Measurements from ENCODE around the gene ZNF689.
"Not testable (repeated sequence)": the region's sequence is repeated elsewhere in the genome, so short reads cannot be mapped to it uniquely, and the experiment has no call there.

Gene ZNF689

GRCh38 chr16:30601966-30602365 is 8.2 kb downstream of the ZNF689 start:
- ChIA-PET POLR2A (interaction anchor here (1.4 kb wide), 1 partner anchor 12 kb away, joined by 6 read pairs; no protein-coding TSS in a partner anchor), CTCF (interaction anchor here (0.7 to 8.0 kb wide), 10 partner anchors 9 to 151 kb away, joined by 3 to 78 read pairs (median 4); partner anchors contain the start of genes ZNF747 and ZNF785)
- DNase-seq = peak in 1 of 3 donors; percentile 20
- no peaks in the 10 kb centered on the region for H3K9me3 ChIP-seq (ENCODE audit: control extremely low read depth in 1 of 5, control insufficient read depth in 4 of 5, insufficient read depth in 2 of 5, low read depth in 1 of 5, low read length in 4 of 5)
- 75% methylated on average over 2 of the region's 4 CpGs for WGBS (ENCODE audit: insufficient coverage)
- H3K4me3 ChIP-seq (ENCODE audit: control insufficient read depth in 1 of 7, extremely low read depth in 1 of 7, insufficient read depth in 4 of 7, low read depth in 2 of 7, low read length in 6 of 7) = no peak overlapping the region
- no peak overlapping the region for H3K27ac ChIP-seq (ENCODE audit: insufficient read depth in 1 of 2, low read depth in 1 of 2, low read length in 2 of 2, poor library complexity in 1 of 2, severe bottlenecking in 2 of 2)
- H3K27me3 ChIP-seq (replicated peaks in 2 of 5; ENCODE audit: control insufficient read depth in 4 of 5, insufficient read depth in 5 of 5, low read length in 4 of 5) = no peaks in the 10 kb centered on the region
- H3K4me1 ChIP-seq (ENCODE audit: control extremely low read depth in 1 of 4, control insufficient read depth in 4 of 4, insufficient read depth in 4 of 4, low read length in 3 of 4) = peaks cover 0 to 5% (median 3%) of the 10 kb centered on the region in 4 experiments
- peaks cover 2 to 28% (median 24%) of the 10 kb centered on the region in 4 experiments for H3K36me3 ChIP-seq (ENCODE audit: control insufficient read depth in 4 of 4, insufficient read depth in 4 of 4, low read length in 3 of 4)

DNA sequence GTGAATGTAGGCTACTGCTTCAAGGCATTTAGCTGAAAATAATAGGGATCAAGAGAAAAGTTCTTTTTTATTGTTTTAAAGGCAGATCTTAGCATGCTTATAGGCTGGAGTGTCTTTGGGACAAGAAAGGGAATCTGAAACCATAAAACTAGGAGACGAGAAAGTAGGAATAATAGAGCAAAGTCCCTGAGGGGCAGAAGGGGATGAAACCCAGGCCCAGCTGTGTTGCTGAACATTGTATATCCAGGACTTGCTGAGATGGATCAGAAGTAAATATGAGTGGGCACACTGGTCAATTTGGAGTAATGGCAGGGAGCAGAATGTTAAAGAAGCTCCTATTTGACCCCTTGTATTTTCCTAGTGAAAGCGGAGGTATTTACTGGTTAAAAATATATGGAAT is 9.3 kb downstream of the ZNF689 start:
- WGBS (ENCODE audit: insufficient coverage) = 100% methylated on average over 2 of the region's 2 CpGs
- POLR2A ChIA-PET = no interaction called here
- peaks cover 0 to 5% (median 3%) of the 10 kb centered on the region in 4 experiments for H3K4me1 ChIP-seq (ENCODE audit: control extremely low read depth in 1 of 4, control insufficient read depth in 4 of 4, insufficient read depth in 4 of 4, low read length in 3 of 4)

GRCh38 chr16:30600215-30600614 is 10.0 kb downstream of the ZNF689 start:
- CTCF ChIA-PET = interaction anchor here (0.8 to 8.0 kb wide), 11 partner anchors 9 to 154 kb away, joined by 3 to 78 read pairs (median 4); partner anchors contain the start of genes SEPHS2, ZNF689 and ZNF785
- POLR2A ChIA-PET = no interaction called here
- Histone ChIP-seq H3K9me3 (ENCODE audit: control extremely low read depth in 1 of 5, control insufficient read depth in 4 of 5, insufficient read depth in 2 of 5, low read depth in 1 of 5, low read length in 4 of 5) (no peaks in the 10 kb centered on the region), H3K27me3 (replicated peaks in 2 of 5; ENCODE audit: control insufficient read depth in 4 of 5, insufficient read depth in 5 of 5, low read length in 4 of 5) (no peaks in the 10 kb centered on the region), H3K27ac (ENCODE audit: insufficient read depth in 1 of 2, low read depth in 1 of 2, low read length in 2 of 2, poor library complexity in 1 of 2, severe bottlenecking in 2 of 2) (no peak overlapping the region), H3K4me3 (ENCODE audit: control insufficient read depth in 1 of 7, extremely low read depth in 1 of 7, insufficient read depth in 4 of 7, low read depth in 2 of 7, low read length in 6 of 7) (no peak overlapping the region), H3K4me1 (ENCODE audit: control extremely low read depth in 1 of 4, control insufficient read depth in 4 of 4, insufficient read depth in 4 of 4, low read length in 3 of 4) (peaks cover 0 to 5% (median 3%) of the 10 kb centered on the region in 4 experiments), H3K36me3 (ENCODE audit: control insufficient read depth in 4 of 4, insufficient read depth in 4 of 4, low read length in 3 of 4) (peaks cover 2 to 24% (median 20%) of the 10 kb centered on the region in 4 experiments)
- WGBS (ENCODE audit: insufficient coverage) = 98% methylated on average over 3 of the region's 3 CpGs
- no peak for DNase-seq

More for the DNA sequence above, 9.3 kb downstream of the ZNF689 start:
- H3K27ac ChIP-seq (ENCODE audit: insufficient read depth in 1 of 2, low read depth in 1 of 2, low read length in 2 of 2, poor library complexity in 1 of 2, severe bottlenecking in 2 of 2) = no peak overlapping the region
- no peaks in the 10 kb centered on the region for H3K27me3 ChIP-seq (replicated peaks in 2 of 5; ENCODE audit: control insufficient read depth in 4 of 5, insufficient read depth in 5 of 5, low read length in 4 of 5)
- H3K4me3 ChIP-seq (ENCODE audit: control insufficient read depth in 1 of 7, extremely low read depth in 1 of 7, insufficient read depth in 4 of 7, low read depth in 2 of 7, low read length in 6 of 7) = no peak overlapping the region
- no peak for DNase-seq
- peaks cover 2 to 28% (median 21%) of the 10 kb centered on the region in 4 experiments for H3K36me3 ChIP-seq (ENCODE audit: control insufficient read depth in 4 of 4, insufficient read depth in 4 of 4, low read length in 3 of 4)
- CTCF ChIA-PET = interaction anchor here (0.5 to 8.0 kb wide), 8 partner anchors 10 to 150 kb away, joined by 3 to 78 read pairs (median 4); partner anchors contain the start of gene ZNF689
- no peaks in the 10 kb centered on the region for H3K9me3 ChIP-seq (ENCODE audit: control extremely low read depth in 1 of 5, control insufficient read depth in 4 of 5, insufficient read depth in 2 of 5, low read depth in 1 of 5, low read length in 4 of 5)

GRCh38 chr16:30592871-30593270 is 17.3 kb downstream of the ZNF689 start:
- CTCF ChIA-PET = interaction anchor here (1.0 to 2.2 kb wide), 5 partner anchors 9 to 163 kb away, joined by 3 to 5 read pairs (median 4); partner anchors contain the start of gene DCTPP1
- no peak for DNase-seq

DNA sequence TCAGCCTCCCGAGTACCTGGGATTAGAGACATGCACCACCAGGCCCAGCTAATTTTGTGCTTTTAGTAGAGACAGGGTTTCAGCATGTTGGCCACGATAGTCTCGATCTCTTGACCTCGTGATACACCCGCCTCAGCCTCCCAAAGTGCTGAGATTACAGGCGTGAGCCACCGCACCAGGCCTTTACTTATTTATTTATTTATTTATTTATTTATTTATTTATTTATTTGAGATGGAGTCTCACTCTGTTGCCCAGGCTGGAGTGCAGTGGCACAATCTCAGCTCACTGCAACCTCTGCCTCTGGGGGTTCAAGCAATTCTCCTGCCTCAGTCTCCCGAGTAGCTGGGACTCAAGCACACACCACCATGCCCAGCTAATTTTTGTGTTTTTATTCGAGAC is 19.3 kb downstream of the ZNF689 start:
- CTCF ChIA-PET = interaction anchor here (1.2 to 1.7 kb wide), 3 partner anchors 9 to 38 kb away, joined by 3 to 5 read pairs (median 4); partner anchors contain the start of gene ZNF689
- 89% methylated on average over 3 of the region's 9 CpGs for WGBS (ENCODE audit: insufficient coverage)
- not testable (repeated sequence) for DNase-seq; H3K4me3 ChIP-seq (ENCODE audit: control insufficient read depth in 1 of 7, extremely low read depth in 1 of 7, insufficient read depth in 4 of 7, low read depth in 2 of 7, low read length in 6 of 7); H3K36me3 ChIP-seq (ENCODE audit: control insufficient read depth in 4 of 4, insufficient read depth in 4 of 4, low read length in 3 of 4); H3K4me1 ChIP-seq (ENCODE audit: control extremely low read depth in 1 of 4, control insufficient read depth in 4 of 4, insufficient read depth in 4 of 4, low read length in 3 of 4); H3K9me3 ChIP-seq (ENCODE audit: control extremely low read depth in 1 of 5, control insufficient read depth in 4 of 5, insufficient read depth in 2 of 5, low read depth in 1 of 5, low read length in 4 of 5); H3K27me3 ChIP-seq (replicated peaks in 2 of 5; ENCODE audit: control insufficient read depth in 4 of 5, insufficient read depth in 5 of 5, low read length in 4 of 5); H3K27ac ChIP-seq (ENCODE audit: insufficient read depth in 1 of 2, low read depth in 1 of 2, low read length in 2 of 2, poor library complexity in 1 of 2, severe bottlenecking in 2 of 2)
- POLR2A ChIA-PET = interaction anchor here (0.6 kb wide), 1 partner anchor 47 kb away, joined by 3 read pairs; no protein-coding TSS in a partner anchor

More at GRCh38 chr16:30592871-30593270, 17.3 kb downstream of the ZNF689 start:
- 100% methylated on average over 3 of the region's 4 CpGs for WGBS (ENCODE audit: insufficient coverage)
- no peaks in the 10 kb centered on the region for H3K9me3 ChIP-seq (ENCODE audit: control extremely low read depth in 1 of 5, control insufficient read depth in 4 of 5, insufficient read depth in 2 of 5, low read depth in 1 of 5, low read length in 4 of 5)
- H3K27ac ChIP-seq (ENCODE audit: insufficient read depth in 1 of 2, low read depth in 1 of 2, low read length in 2 of 2, poor library complexity in 1 of 2, severe bottlenecking in 2 of 2) = no peak overlapping the region
- H3K4me1 ChIP-seq (ENCODE audit: control extremely low read depth in 1 of 4, control insufficient read depth in 4 of 4, insufficient read depth in 4 of 4, low read length in 3 of 4) = no peaks in the 10 kb centered on the region
- no peak overlapping the region for H3K4me3 ChIP-seq (ENCODE audit: control insufficient read depth in 1 of 7, extremely low read depth in 1 of 7, insufficient read depth in 4 of 7, low read depth in 2 of 7, low read length in 6 of 7)
- peaks cover 0 to 3% (median 2%) of the 10 kb centered on the region in 4 experiments for H3K36me3 ChIP-seq (ENCODE audit: control insufficient read depth in 4 of 4, insufficient read depth in 4 of 4, low read length in 3 of 4)
- POLR2A ChIA-PET = no interaction called here
- H3K27me3 ChIP-seq (replicated peaks in 2 of 5; ENCODE audit: control insufficient read depth in 4 of 5, insufficient read depth in 5 of 5, low read length in 4 of 5) = no peaks in the 10 kb centered on the region

- no CpG with 5 or more reads among the region's 2 CpGs for WGBS (ENCODE audit: insufficient coverage)
- POLR2A ChIA-PET; H3K27me3 ChIP-seq (replicated peaks in 2 of 5; ENCODE audit: control insufficient read depth in 4 of 5, insufficient read depth in 5 of 5, low read length in 4 of 5); DNase-seq; H3K4me3 ChIP-seq (ENCODE audit: control insufficient read depth in 1 of 7, extremely low read depth in 1 of 7, insufficient read depth in 4 of 7, low read depth in 2 of 7, low read length in 6 of 7); H3K27ac ChIP-seq (ENCODE audit: insufficient read depth in 1 of 2, low read depth in 1 of 2, low read length in 2 of 2, poor library complexity in 1 of 2, severe bottlenecking in 2 of 2); H3K36me3 ChIP-seq (ENCODE audit: control insufficient read depth in 4 of 4, insufficient read depth in 4 of 4, low read length in 3 of 4); H3K9me3 ChIP-seq (ENCODE audit: control extremely low read depth in 1 of 5, control insufficient read depth in 4 of 5, insufficient read depth in 2 of 5, low read depth in 1 of 5, low read length in 4 of 5); CTCF ChIA-PET: not testable (repeated sequence)
- H3K4me1 ChIP-seq (ENCODE audit: control extremely low read depth in 1 of 4, control insufficient read depth in 4 of 4, insufficient read depth in 4 of 4, low read length in 3 of 4) = peaks cover 0 to 19% (median 17%) of the 10 kb centered on the region in 4 experiments
These were observed 20.6 kb downstream of the ZNF689 start for GRCh38 chr16:30589582-30589981.

DNA sequence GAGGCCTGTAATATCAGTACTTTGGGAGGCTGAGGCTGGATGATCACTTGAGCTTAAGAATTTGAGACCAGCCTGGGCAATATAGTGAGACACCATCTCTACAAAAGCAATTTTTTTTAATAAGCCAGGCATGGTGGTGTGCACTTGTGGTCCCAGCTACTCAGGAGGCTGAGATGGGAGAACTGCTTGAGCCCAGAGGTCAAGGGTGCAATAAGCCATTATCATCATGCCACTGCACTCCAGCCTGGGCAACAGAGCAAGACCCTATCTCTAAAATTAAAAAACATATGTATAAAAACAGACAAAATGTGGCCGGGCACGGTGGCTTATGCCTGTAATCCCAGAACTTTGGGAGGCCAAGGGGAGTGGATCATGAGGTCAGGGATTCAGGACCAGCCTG is 21.5 kb downstream of the ZNF689 start:
- Histone ChIP-seq H3K4me1 (ENCODE audit: control extremely low read depth in 1 of 4, control insufficient read depth in 4 of 4, insufficient read depth in 4 of 4, low read length in 3 of 4) (peaks cover 0 to 20% (median 18%) of the 10 kb centered on the region in 4 experiments), H3K27ac (ENCODE audit: insufficient read depth in 1 of 2, low read depth in 1 of 2, low read length in 2 of 2, poor library complexity in 1 of 2, severe bottlenecking in 2 of 2) (no peak overlapping the region), H3K36me3 (ENCODE audit: control insufficient read depth in 4 of 4, insufficient read depth in 4 of 4, low read length in 3 of 4) (peaks cover 0 to 8% (median 1%) of the 10 kb centered on the region in 4 experiments), H3K9me3 (ENCODE audit: control extremely low read depth in 1 of 5, control insufficient read depth in 4 of 5, insufficient read depth in 2 of 5, low read depth in 1 of 5, low read length in 4 of 5) (no peaks in the 10 kb centered on the region), H3K4me3 (ENCODE audit: control insufficient read depth in 1 of 7, extremely low read depth in 1 of 7, insufficient read depth in 4 of 7, low read depth in 2 of 7, low read length in 6 of 7) (no peak overlapping the region), H3K27me3 (replicated peaks in 2 of 5; ENCODE audit: control insufficient read depth in 4 of 5, insufficient read depth in 5 of 5, low read length in 4 of 5) (no peaks in the 10 kb centered on the region)
- ChIA-PET CTCF (interaction anchor here (1.6 to 1.7 kb wide), 2 partner anchors 27 to 54 kb away, joined by 3 to 6 read pairs; partner anchors contain the start of gene ZNF747), POLR2A (interaction anchor here (0.7 kb wide), 1 partner anchor 109 kb away, joined by 3 read pairs; no protein-coding TSS in a partner anchor)
- no CpG with 5 or more reads among the region's 2 CpGs for WGBS (ENCODE audit: insufficient coverage)
- no peak for DNase-seq
